ENCODE results near the gene STAMBPL1.

- TF ChIP-seq POLR2AphosphoS5 (IDR thresholded peaks at IDR 0.05; ENCODE audit: borderline replicate concordance, low read depth, low read length) (no peak), EZH2 (IDR thresholded peaks at IDR 0.05) (no peak), FOXP2 (optimal IDR thresholded peaks at IDR 0.05; ENCODE audit: control extremely low read depth, extremely low read length, insufficient read depth) (no peak)
Observed at GRCh38 chr10:88874281-88874680, 5.8 kb upstream of the STAMBPL1 start.

Measured in SK-N-MC (cell line).